Fibroblast of the aortic adventitia (primary cell): ENCODE measurements around the gene ARHGEF12. TPM values are rescaled to one million over a fixed set of nuclear protein-coding genes. Genes with fewer than 3 reads are reported as not detected.
A peak's percentile ranks its signal among the peaks of the same experiment; 100 is the strongest.

ENCODE experiments used
- DNase-seq: peaks from one replicate; pipeline ENCODE4 v3.0.0-alpha.2; 2010; ENCODE audit warnings: low read depth
- H3K4me3 ChIP-seq: 2 replicates; pipeline ENCODE4 v1.5.1; 2011; ENCODE audit warnings: low read depth, mild to moderate bottlenecking, control low read depth, low read length, moderate library complexity
- total RNA-seq: library from RNA; depleted of rRNA; stranded (reverse); fragments of >200 nt; gene quantifications from 2 replicates; pipeline ENCODE4 v1.2.3, GENCODE V29; 2012; ENCODE audit warnings: low replicate concordance
- TF ChIP-seq, protein P1 (sequence below): IDR thresholded peaks from 2 replicates; pipeline ENCODE4 v1.5.1; 2011; ENCODE audit warnings: mild to moderate bottlenecking, low read length, control low read depth, inconsistent platforms; ENCODE audit not compliant: insufficient read depth

ARHGEF12 gene
- total RNA-seq, 1 donor = 103 TPM

DNA sequence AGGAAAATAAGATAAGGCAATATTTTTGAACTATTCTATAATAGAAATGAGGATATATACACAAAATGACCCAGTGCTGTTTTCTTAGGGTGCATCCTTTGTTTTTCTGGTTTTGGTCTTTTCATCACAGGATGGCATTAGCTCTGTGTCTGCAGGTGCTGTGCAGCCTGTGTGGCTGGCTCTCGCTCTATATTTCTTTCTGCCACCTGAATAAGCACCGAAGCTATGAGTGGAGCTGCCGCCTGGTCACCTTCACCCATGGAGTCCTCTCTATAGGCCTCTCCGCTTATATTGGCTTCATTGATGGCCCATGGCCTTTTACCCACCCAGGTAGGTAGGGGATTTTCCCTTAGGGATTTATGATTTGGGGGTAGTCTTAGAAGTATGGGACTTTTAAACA lies 8.9 kb upstream of the ARHGEF12 start:
- DNase-seq = no peak
- no peak overlapping the region for H3K4me3 ChIP-seq
- TF ChIP-seq, protein P1, sequence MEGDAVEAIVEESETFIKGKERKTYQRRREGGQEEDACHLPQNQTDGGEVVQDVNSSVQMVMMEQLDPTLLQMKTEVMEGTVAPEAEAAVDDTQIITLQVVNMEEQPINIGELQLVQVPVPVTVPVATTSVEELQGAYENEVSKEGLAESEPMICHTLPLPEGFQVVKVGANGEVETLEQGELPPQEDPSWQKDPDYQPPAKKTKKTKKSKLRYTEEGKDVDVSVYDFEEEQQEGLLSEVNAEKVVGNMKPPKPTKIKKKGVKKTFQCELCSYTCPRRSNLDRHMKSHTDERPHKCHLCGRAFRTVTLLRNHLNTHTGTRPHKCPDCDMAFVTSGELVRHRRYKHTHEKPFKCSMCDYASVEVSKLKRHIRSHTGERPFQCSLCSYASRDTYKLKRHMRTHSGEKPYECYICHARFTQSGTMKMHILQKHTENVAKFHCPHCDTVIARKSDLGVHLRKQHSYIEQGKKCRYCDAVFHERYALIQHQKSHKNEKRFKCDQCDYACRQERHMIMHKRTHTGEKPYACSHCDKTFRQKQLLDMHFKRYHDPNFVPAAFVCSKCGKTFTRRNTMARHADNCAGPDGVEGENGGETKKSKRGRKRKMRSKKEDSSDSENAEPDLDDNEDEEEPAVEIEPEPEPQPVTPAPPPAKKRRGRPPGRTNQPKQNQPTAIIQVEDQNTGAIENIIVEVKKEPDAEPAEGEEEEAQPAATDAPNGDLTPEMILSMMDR = no peak

DNA sequence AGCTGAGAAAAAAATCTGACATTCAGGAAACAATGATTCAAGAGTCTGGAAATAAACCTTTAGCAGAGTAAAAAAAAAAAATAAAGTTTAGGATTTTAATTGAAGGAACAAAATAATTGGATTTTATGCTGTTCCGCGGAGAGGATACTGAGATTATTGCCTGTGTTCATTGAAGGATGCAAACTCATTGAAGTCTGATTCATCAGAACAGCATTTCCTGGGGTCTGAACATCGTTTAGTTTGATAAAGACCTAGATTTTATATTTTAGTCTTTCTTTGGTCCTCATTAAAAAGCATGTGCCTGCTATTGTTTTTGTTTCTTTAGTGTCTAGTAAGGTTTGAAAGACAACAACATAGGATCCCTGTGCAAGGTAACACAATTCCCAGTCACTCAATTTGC lies 6.7 kb upstream of the ARHGEF12 start:
- no peak overlapping the region for H3K4me3 ChIP-seq
- DNase-seq = no peak
- TF ChIP-seq, protein P1 = no peak

DNA sequence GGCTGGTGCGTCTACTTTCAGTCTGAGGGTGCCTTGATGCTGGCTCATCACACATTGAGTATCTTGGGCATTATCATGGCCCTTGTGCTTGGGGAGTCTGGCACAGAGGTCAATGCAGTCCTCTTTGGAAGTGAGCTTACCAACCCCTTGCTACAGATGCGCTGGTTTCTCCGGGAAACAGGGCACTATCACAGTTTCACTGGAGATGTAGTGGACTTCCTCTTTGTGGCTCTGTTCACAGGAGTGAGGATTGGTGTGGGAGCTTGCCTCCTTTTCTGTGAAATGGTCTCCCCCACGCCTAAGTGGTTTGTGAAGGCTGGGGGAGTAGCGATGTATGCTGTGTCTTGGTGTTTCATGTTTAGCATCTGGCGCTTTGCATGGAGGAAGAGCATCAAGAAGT lies 6.2 kb upstream of the ARHGEF12 start:
- no peak for DNase-seq
- TF ChIP-seq, protein P1 = no peak
- no peak overlapping the region for H3K4me3 ChIP-seq

DNA sequence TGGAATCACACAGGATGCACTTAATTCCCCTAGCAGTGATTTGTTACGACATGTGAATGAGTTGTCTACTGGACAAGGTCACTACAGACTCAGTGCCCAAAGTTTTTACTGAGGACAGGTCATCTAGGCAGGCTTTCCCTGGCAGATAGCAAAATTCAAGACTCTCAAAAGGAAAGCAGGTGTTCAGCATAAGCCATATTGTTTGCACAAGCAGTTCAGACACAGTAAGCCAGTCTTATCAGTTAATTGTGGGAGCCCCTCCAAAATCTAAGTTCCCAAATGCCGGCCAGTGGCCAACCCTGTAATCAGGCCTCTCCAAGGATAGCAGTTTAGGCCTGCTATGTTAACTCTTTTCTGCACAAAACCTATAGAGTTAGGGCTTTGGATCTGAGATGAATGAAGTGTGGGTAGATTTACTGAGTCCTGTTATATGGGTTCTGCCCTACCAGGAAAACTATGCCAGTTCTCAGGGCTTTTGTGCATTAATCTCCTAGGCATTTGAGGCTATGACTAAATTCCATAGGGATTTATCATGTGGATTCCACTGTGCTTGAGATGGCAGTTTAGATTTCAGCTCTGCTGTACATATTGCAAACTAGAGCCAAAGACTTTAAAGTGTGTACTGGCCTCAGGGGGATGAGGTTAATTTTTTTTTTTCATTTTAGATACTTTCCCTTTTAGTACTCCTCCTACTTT lies 4.8 kb upstream of the ARHGEF12 start:
- H3K4me3 ChIP-seq = no peak overlapping the region
- peak; percentile 96 for DNase-seq

DNA sequence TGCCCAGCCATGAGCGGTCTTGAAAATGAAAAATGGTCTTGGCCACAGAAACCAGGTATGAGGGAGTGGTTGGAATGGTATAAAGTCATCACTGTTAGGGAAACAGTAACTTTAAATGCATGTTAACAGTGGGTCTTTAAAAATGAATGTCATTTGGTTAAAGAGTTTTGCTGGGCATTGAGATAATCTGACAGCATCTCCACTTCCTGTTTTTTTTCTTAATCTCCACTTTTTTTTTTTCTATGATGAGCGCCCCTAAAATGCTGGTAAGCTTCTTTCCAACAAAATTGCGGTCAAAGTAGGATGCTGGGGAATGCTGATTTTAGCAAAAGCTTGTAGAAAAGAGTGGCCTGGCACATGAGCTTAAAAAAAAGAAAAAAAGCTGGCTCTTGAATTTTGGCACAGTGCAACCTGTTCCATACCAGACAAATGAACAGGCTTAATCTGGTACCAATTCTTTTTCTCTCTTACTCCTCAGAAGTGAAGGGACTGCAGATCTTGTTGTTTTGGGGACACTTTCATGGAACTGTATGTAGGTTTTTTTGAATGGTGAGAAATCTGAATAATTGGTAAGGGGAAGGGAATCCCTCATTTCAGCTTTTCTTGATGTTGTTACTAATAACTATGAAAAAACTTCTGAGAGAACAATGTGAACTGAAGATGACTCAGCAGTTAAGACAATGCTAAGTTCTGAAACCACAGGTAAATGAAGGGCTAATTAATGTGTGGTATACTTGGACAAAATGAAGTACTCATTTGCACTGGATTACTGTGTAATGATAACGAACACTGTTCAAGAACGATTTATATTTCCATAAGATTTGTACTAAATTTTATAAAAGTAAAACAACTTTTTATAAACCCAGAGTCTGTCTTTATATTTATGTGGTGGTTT lies 3.1 kb upstream of the ARHGEF12 start:
- no peak overlapping the region for H3K4me3 ChIP-seq
- TF ChIP-seq, protein P1 = no peak
- peak; percentile 78 for DNase-seq

More for the DNA sequence above, 4.8 kb upstream of the ARHGEF12 start:
- TF ChIP-seq, protein P1 = no peak

DNA sequence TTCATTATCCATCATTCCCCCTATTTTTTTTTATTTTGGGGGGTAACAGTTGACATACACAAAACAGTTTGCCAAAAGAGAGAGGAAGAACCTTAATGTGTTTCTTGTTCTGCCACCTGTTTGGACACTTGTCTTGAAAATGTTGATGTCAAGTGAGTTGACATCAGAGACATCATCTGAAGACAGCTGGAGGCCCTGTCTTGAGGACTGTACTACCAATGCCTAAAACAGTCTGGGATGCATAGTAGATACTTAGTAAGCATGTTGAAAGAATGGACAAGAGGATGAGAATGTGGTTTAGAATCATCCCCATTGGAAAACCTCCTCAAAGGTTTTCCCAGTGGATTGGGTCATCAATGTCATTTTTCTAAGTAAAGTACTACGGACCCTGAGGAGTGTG lies 2.4 kb upstream of the ARHGEF12 start:
- no peak for DNase-seq
- TF ChIP-seq, protein P1 = no peak
- no peak overlapping the region for H3K4me3 ChIP-seq
